NT2/D1 (cell line): Measurements from ENCODE around the gene NETO2.

Source experiments
- SUZ12 ChIP-seq: IDR thresholded peaks from 2 replicates; pipeline ENCODE4 v1.6.1; 2011; ENCODE audit not compliant: insufficient read length, insufficient read depth; ENCODE audit errors: extremely low read depth
- YY1 ChIP-seq: IDR thresholded peaks from 2 replicates; pipeline ENCODE4 v1.6.1; 2011; ENCODE audit not compliant: insufficient read length, insufficient read depth
- ZNF274 ChIP-seq: IDR thresholded peaks from 2 replicates; pipeline ENCODE4 v1.6.1; 2011; ENCODE audit warnings: mild to moderate bottlenecking, low read depth, low read length

DNA sequence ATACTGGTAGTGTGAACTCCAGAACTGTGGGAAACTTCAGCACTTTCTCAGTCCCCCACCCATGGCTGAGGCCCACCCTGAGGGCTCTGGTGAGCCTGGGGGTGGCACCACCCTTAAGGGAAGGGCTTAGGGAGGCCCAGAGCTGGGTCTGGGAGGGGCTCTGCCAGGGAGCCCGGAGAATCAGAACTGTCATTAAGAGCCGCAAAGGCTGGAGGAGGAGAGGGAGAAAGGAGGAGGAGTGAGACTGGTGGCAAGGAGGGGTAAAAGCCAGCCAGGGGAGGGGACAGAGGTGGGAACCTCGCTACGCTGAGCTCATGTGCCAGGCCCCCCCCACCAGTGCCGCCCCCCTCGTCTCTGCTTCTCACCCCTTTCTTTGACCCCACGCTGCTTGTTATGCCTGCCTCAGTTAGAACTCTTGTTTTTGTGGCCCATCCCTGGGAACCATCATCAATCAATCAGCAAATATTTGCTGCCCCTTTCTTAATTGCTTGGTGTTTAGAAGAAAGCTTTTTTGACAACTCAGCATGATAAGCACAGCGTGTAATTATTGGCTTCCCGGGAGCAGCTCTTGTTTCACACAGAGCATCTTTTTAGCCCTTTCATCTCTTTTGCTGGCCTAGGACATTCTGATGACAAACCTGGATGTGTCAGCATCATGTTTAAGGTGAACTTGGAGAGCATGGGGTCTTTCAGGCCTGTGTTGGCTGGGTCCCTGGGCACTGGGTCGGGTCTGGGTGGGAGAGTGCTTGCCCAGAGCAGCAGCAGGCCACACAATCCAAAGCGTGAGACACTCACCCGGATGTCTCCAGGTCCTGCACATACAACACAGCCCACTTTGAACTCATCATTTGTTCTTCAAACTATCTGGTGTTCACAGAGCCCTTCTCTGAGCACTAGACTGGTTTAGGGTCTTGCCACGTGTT, 77.7 kb downstream of the NETO2 start:
- TF ChIP-seq YY1 (no peak), SUZ12 (no peak), ZNF274 (no peak)
